K562 (cell line): ENCODE results near the gene C11orf65. TPM values are rescaled to one million over a fixed set of nuclear protein-coding genes. Genes with fewer than 3 reads are reported as not detected.
A peak's percentile ranks its signal among the peaks of the same experiment; 100 is the strongest.

Experiments used
- ATAC-seq: fragments of 200-7000 bp; cut with Tn5 transposase; 3 replicates; pipeline ENCODE4 v1.9.1; 2020; ENCODE audit warnings: moderate library complexity
- BruUV-seq: library from RNA; stranded (reverse); fragments of 400-500 nt; replicated peaks from 2 replicates; lab custom pipeline; 2021; lab: Mats Ljungman, UMichigan
- CTCF ChIA-PET: fragments of 300-600 bp; formaldehyde crosslinking; extraction: SDS; loops from one replicate; lab custom pipeline; 2021; ENCODE audit warnings: low intra/inter-chr PET ratio; lab: Yijun Ruan, JAX
- POLR2A ChIA-PET: fragments of 300-600, 350-650 bp; sonication (Branson Sonifier 250); formaldehyde crosslinking; extraction: SDS; loops from one replicate; lab custom pipeline; 2021; ENCODE audit warnings: antibody characterized with exemption, inconsistent platforms; lab: Yijun Ruan, JAX
- DNase-seq, 4 experiments: peaks; one replicate each; pipeline versions ENCODE4 v3.0.0 to v3.0.0-alpha.2; 2011 to 2018; ENCODE audit warnings: low spot score in 3 of 4, mixed read lengths in 3 of 4; ENCODE audit errors: extremely low read depth in 1 of 4
- FAIRE-seq: peaks from 2 replicates; lab custom pipeline; 2011; peaks lifted over from hg19 to GRCh38; lab: Jason Lieb, UNC
- H2AFZ ChIP-seq: 2 replicates; pipeline ENCODE4 v1.6.0; 2011; ENCODE audit warnings: low read depth, low read length, control low read depth, inconsistent platforms
- H3K27ac ChIP-seq: fragments of 200-600 bp; 3 replicates; pipeline ENCODE4 v1.8.0; 2011; ENCODE audit warnings: low read depth, mild to moderate bottlenecking, control low read depth, inconsistent platforms, low read length, moderate library complexity, mixed read lengths; ENCODE audit errors: extremely low read depth
- H3K27me3 ChIP-seq, 2 experiments: fragments of 300-600 bp in 1 of 2; 2 replicates in 1 of 2; 3 replicates in 1 of 2; pipeline versions ENCODE4 v1.6.0 to v1.8.0; 2011; ENCODE audit warnings: inconsistent platforms in 2 of 2, low read length in 2 of 2, mild to moderate bottlenecking in 1 of 2, mixed read lengths in 1 of 2, moderate library complexity in 1 of 2; ENCODE audit not compliant: control insufficient read depth in 2 of 2, insufficient read depth in 2 of 2
- H3K36me3 ChIP-seq: fragments of 300-600 bp; 3 replicates; pipeline ENCODE4 v1.8.0; 2011; ENCODE audit warnings: mild to moderate bottlenecking, low read length, inconsistent platforms; ENCODE audit not compliant: control insufficient read depth, insufficient read depth
- H3K4me1 ChIP-seq, 2 experiments: fragments of 200-600 bp in 1 of 2; replicated peaks in 1 of 2; 2 replicates in 1 of 2; 3 replicates in 1 of 2; pipeline versions ENCODE4 v1.5.1 to v1.8.0; 2011; ENCODE audit warnings: inconsistent platforms in 2 of 2, low read length in 2 of 2, mild to moderate bottlenecking in 1 of 2, mixed read lengths in 1 of 2, moderate library complexity in 1 of 2; ENCODE audit not compliant: control insufficient read depth in 2 of 2, insufficient read depth in 2 of 2
- H3K4me2 ChIP-seq: 2 replicates; pipeline ENCODE4 v1.6.1; 2011; ENCODE audit warnings: low read length, control low read depth, inconsistent platforms, mixed read lengths; ENCODE audit not compliant: insufficient read depth
- H3K4me3 ChIP-seq: fragments of 200-600 bp; sonication (generic), shearing (Covaris generic); 2 replicates; pipeline ENCODE4 v1.5.1; 2016; ENCODE audit warnings: control low read depth, inconsistent platforms
- H3K79me2 ChIP-seq: fragments of 200-600 bp; 3 replicates; pipeline ENCODE4 v1.8.0; 2011; ENCODE audit warnings: low read length, inconsistent platforms; ENCODE audit not compliant: control insufficient read depth, insufficient read depth
- H3K9ac ChIP-seq, 2 experiments: 2 replicates each; pipeline versions ENCODE4 v1.6.0 to v1.6.1; 2011; ENCODE audit warnings: low read depth in 2 of 2, low read length in 2 of 2, control low read depth in 1 of 2, inconsistent platforms in 1 of 2, mild to moderate bottlenecking in 1 of 2, mixed read lengths in 1 of 2; ENCODE audit not compliant: insufficient read depth in 1 of 2
- H3K9me1 ChIP-seq: one replicate; pipeline ENCODE4 v1.6.0; 2011; ENCODE audit warnings: inconsistent platforms, mild to moderate bottlenecking, low read length, moderate library complexity; ENCODE audit not compliant: control insufficient read depth, insufficient read depth
- H3K9me3 ChIP-seq: replicated peaks from 2 replicates; pipeline ENCODE4 v1.5.1; 2011; ENCODE audit warnings: low read depth, low read length, inconsistent platforms; ENCODE audit not compliant: control insufficient read depth, insufficient read depth
- H4K20me1 ChIP-seq: replicated peaks from 2 replicates; pipeline ENCODE4 v1.6.1; 2011; ENCODE audit warnings: low read length, inconsistent platforms, mixed read lengths; ENCODE audit not compliant: control insufficient read depth, insufficient read depth
- DNMT1 ChIP-seq: fragments of 450-650 bp; IDR thresholded peaks from 2 replicates; pipeline ENCODE4 v1.6.1; 2016; ENCODE audit warnings: antibody characterized with exemption, mild to moderate bottlenecking
- HCFC1 ChIP-seq: IDR thresholded peaks from 2 replicates; pipeline ENCODE4 v1.6.1; 2012; ENCODE audit warnings: low read depth, low read length, improper control_type of control experiment
- KAT8 ChIP-seq: fragments of 450-650 bp; IDR thresholded peaks from 2 replicates; pipeline ENCODE4 v1.6.1; 2016; ENCODE audit warnings: low read depth, mild to moderate bottlenecking
- NFXL1 ChIP-seq: fragments of 450-650 bp; formaldehyde crosslinking; IDR thresholded peaks from 2 replicates; pipeline ENCODE4 v1.4.0; 2021; ENCODE audit warnings: mild to moderate bottlenecking
- NFYB ChIP-seq: IDR thresholded peaks from 2 replicates; pipeline ENCODE4 v1.6.1; 2011; ENCODE audit warnings: mild to moderate bottlenecking, moderate library complexity; ENCODE audit not compliant: insufficient read length; ENCODE audit errors: extremely low read depth
- NKRF ChIP-seq: fragments of 450-650 bp; IDR thresholded peaks from 2 replicates; pipeline ENCODE4 v1.6.1; 2016; ENCODE audit warnings: borderline replicate concordance
- TEAD4 ChIP-seq, 2 experiments: sonication (generic) in 1 of 2; formaldehyde crosslinking in 1 of 2; IDR thresholded peaks; 2 replicates each; pipeline versions ENCODE4 v1.6.1 to v1.8.0; 2012 to 2022; ENCODE audit warnings: borderline replicate concordance in 1 of 2, inconsistent platforms in 1 of 2, low read length in 1 of 2, mild to moderate bottlenecking in 1 of 2, missing genetic modification reagents in 1 of 2
- ZNF644 ChIP-seq: fragments of 200-800 bp; sonication (Bioruptor generic); IDR thresholded peaks from 2 replicates; pipeline ENCODE4 v1.6.1; 2016; ENCODE audit warnings: low read depth, missing genetic modification characterization, missing compliant biosample characterization
- WGBS: fragments of 100-300 bp; shearing (Covaris generic); methylation state at CpG from one replicate; pipeline ENCODE4 v1.1.6; 2016; ENCODE audit warnings: low coverage, mixed read lengths; ENCODE audit not compliant: insufficient coverage; ENCODE audit errors: missing lambda C conversion rate; 5-methylcytosine and 5-hydroxymethylcytosine counted together
- in situ Hi-C: fragments of 300-500 bp; cut with MboI; formaldehyde crosslinking; loops from 4 replicates; pipeline ENCODE4 v1.15.0; 2018; ENCODE audit warnings: inconsistent platforms, mixed read lengths
- intact Hi-C: fragments of 100-400 bp; cut with micrococcal nuclease; formaldehyde crosslinking; loops from 2 replicates; pipeline ENCODE4 v1.14.2; 2022
- polyA plus RNA-seq, 8 experiments: library from polyadenylated mRNA; depleted of rRNA in 4 of 8; stranded (reverse) in 5 of 8; unstranded in 3 of 8; fragments of >200 nt; fragmentation: Nextera tagmentation in 2 of 8; fragmentation: Illumina TruSeq in 1 of 8; extraction: Ambion mirVana in 2 of 8; extraction: Trizol in 1 of 8; gene quantifications; 2 replicates each; pipeline versions ENCODE4 v1.2.1 to v1.2.3, GENCODE V29; 2011 to 2014; ENCODE audit warnings: inconsistent platforms in 1 of 8, missing spikeins in 1 of 8
- total RNA-seq, 7 experiments: library from RNA; depleted of rRNA in 6 of 7; stranded (reverse); fragments of >200 nt in 6 of 7; fragmentation: Illumina TruSeq in 2 of 7; extraction: Trizol in 2 of 7; gene quantifications; 2 replicates each; pipeline versions ENCODE4 v1.2.1 to v1.2.3, GENCODE V29; 2011 to 2021; ENCODE audit warnings: low replicate concordance in 1 of 7

The C11orf65 gene
- total and polyA plus RNA-seq, 9 of the 15 experiments (the other 6 are each of a cell fraction or from before 2014, with no cell fraction given), result 1.0 to 2.1 (median 1.2) TPM

GRCh38 chr11:108500169-108500568, 32.8 kb upstream of the C11orf65 start:
- Histone ChIP-seq H4K20me1 (no peaks in the 10 kb centered on the region), H3K4me1 (peaks cover 17 to 33% of the 10 kb centered on the region in 2 experiments), H3K27me3 (no peaks in the 10 kb centered on the region), H3K27ac (no peak overlapping the region; the same call in 2 of the 3 replicates), H3K9me1 (no peaks in the 10 kb centered on the region), H3K9me3 (no peaks in the 10 kb centered on the region), H3K36me3 (peaks cover 2% of the 10 kb centered on the region; the same call in 1 of the 3 replicates), H3K4me3 (no peak overlapping the region), H3K79me2 (peaks cover 20% of the 10 kb centered on the region), H2AFZ (peak overlapping the region; percentile 73; the same call in 1 of the 2 replicates), H3K9ac (0 out of 4 replicates have a peak overlapping the region, but pooled peaks of 1 of the 2 experiments have one; percentile 36), H3K4me2 (peak overlapping the region; percentile 68; the same call in 1 of the 2 replicates)
- no peak for TF ChIP-seq KAT8
- no peak for TF ChIP-seq NFYB
- no peak for TF ChIP-seq NKRF
- TF ChIP-seq TEAD4 (IDR thresholded peaks at IDR 0.05; ENCODE audit: low read length), result no peak
- no peak for TF ChIP-seq TEAD4 (CRISPR knock-in tag; IDR thresholded peaks at IDR 0.05; ENCODE audit: borderline replicate concordance)
- TF ChIP-seq DNMT1, result no peak
- TF ChIP-seq NFXL1 (CRISPR knock-in tag), result no peak
- no peak for TF ChIP-seq ZNF644
- no peak for TF ChIP-seq HCFC1
- intact Hi-C loops, result no loop called here
- ChIA-PET POLR2A (interaction anchor here (0.6 to 1.1 kb wide), 4 partner anchors 19 to 261 kb away, joined by 3 to 6 read pairs (median 4); no protein-coding TSS in a partner anchor), CTCF (no interaction called here)
- FAIRE-seq (no peak), ATAC-seq (no peak), DNase-seq (no peak)
- WGBS, result 56% methylated on average over 4 of the region's 4 CpGs
- in situ Hi-C loops, result no loop called here
- BruUV-seq, result no TSS peak
